Measurements from ENCODE around the gene FH.

The FH gene

DNA sequence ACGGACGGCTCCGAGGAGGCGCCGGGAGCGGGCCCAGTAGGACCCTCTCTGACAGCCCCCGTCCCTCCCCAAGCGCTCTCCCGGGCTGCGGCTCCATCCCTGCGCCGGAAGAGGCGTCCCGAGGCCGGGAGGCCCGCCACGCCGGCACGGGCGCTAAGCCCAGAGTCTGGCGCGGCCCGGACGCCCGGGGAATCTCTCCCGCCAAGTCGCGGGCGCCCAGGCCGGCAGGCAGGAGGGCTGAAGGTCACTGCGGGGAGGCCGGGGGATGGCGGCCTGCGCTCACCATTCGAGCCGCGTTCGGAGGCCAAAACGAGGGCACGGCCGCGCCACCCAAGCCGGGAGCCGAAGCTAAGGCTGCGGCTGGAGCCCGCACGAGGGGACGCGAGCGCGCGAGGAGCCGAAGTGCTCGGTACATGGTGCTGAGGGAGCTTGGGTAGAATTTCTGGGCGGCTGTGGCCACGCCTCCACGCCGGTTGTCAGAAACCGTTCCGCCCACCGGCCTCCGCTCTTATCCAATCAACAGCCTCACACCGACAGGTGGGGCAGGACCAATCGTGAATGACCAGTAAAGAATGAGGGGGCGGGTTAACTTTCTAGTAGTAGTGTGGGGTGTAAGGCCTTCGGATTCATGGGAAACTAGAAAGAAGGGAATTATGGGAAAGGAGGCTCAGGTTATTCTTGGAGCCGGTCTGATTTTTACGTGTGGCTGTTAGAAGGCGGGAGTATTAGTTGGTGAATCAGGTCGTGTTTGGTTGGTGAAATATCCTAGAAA lies at the start of gene FH (continued):
- no peak for TF ChIP-seq ZNF148 (tag by site-specific recombination; IDR thresholded peaks at IDR 0.05; ENCODE audit: borderline replicate concordance)

GRCh38 chr1:241560849-241561187 lies 41.3 kb upstream of the FH start:
- H3K9me3 ChIP-seq (ENCODE audit: control insufficient read depth, insufficient read depth, low read depth, low read length): no peaks in the 10 kb centered on the region
- no peak overlapping the region for H3K4me3 ChIP-seq (ENCODE audit: low read depth, low read length)
- H3K4me1 ChIP-seq (ENCODE audit: control insufficient read depth, insufficient read depth, low read length): no peaks in the 10 kb centered on the region
- ChIA-PET CTCF (no interaction called here), POLR2A (no interaction called here)
- H3K27ac ChIP-seq (ENCODE audit: extremely low read depth, low read depth, low read length): no peak overlapping the region
- TF ChIP-seq ZNF23 (tag by site-specific recombination; IDR thresholded peaks at IDR 0.05; ENCODE audit: borderline replicate concordance) (no peak), ZNF747 (tag by site-specific recombination; IDR thresholded peaks at IDR 0.05) (no peak), ZBTB7A (tag by site-specific recombination; IDR thresholded peaks at IDR 0.05; ENCODE audit: low read depth) (no peak), ZNF843 (tag by site-specific recombination; IDR thresholded peaks at IDR 0.05) (no peak), GLIS1 (tag by site-specific recombination; IDR thresholded peaks at IDR 0.05) (no peak), ZNF518A (tag by site-specific recombination; conservative IDR thresholded peaks at IDR 0.05; ENCODE audit: low read depth) (no peak), ZNF48 (tag by site-specific recombination; IDR thresholded peaks at IDR 0.05) (no peak), ZSCAN30 (tag by site-specific recombination; IDR thresholded peaks at IDR 0.05) (no peak), ZNF560 (tag by site-specific recombination; IDR thresholded peaks at IDR 0.05; ENCODE audit: borderline replicate concordance) (no peak), ZFP69B (tag by site-specific recombination; IDR thresholded peaks at IDR 0.05) (no peak), ZXDB (tag by site-specific recombination; IDR thresholded peaks at IDR 0.05) (no peak), INSM2 (tag by site-specific recombination; IDR thresholded peaks at IDR 0.05) (no peak), ZNF19 (tag by site-specific recombination; IDR thresholded peaks at IDR 0.05; ENCODE audit: low read depth) (no peak), KLF9 (tag by site-specific recombination; IDR thresholded peaks at IDR 0.05; ENCODE audit: low read depth) (no peak), GLIS2 (tag by site-specific recombination; IDR thresholded peaks at IDR 0.05) (no peak), OSR2 (tag by site-specific recombination; IDR thresholded peaks at IDR 0.05) (no peak)
- H3K36me3 ChIP-seq (ENCODE audit: control insufficient read depth in 2 of 2, insufficient read depth in 1 of 2, low read length in 2 of 2): no peaks in the 10 kb centered on the region

Measured in HEK293 (cell line).